NCI-H128 (cell line): ENCODE data around the gene FBLN2.

Experiments used
- DNase-seq: peaks from one replicate; lab custom pipeline; 2025; ENCODE audit not compliant: unreplicated experiment; lab: John Stamatoyannopoulos, UW

Gene FBLN2

DNA sequence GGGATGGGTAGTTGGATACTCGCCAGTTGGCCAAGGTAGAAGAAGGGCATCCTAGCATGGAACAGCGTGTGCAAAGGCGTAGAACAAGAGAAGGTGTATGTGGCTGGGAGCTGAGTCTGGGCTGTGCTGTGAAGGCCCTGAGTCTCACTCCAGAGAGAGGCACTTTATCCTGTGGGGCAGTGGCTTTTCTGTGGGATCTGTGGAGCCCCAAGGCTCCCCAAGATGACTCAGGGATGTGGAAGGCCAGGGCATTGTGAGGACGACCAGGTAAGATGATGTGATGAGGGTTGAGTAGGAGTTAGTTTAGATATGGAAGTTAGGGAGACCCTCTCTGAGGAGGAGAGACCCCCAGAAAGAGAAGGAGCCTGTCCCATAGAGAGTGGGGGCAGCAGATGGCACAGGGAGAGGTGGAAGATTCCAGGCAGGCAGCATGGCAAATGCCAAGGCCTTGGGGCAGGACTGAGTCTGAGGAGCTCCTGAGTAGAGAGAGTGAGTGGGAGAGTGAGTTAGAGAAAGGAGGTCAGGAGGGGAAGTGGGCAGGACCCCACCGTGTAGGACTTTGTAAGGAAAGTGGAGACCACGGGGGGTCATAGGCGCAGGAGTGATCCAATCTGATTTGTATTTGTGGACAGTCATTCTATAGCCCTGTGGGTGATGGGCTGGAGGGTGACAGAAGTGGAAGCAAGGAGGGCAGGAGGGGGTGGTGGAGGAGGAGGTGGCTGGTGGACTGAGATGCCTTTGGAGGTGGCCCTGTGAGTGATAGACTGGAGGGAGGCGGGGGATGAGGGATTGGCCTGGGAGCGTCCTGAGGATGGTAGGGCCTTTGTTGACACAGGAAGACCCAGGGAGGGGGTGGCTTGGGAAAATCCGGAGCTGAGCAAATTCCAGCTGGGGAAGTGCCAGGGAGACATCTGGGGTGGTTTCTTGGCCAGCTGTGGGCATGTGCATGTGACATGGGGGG lies 50.3 kb downstream of the FBLN2 start:
- DNase-seq, result no peak

DNA sequence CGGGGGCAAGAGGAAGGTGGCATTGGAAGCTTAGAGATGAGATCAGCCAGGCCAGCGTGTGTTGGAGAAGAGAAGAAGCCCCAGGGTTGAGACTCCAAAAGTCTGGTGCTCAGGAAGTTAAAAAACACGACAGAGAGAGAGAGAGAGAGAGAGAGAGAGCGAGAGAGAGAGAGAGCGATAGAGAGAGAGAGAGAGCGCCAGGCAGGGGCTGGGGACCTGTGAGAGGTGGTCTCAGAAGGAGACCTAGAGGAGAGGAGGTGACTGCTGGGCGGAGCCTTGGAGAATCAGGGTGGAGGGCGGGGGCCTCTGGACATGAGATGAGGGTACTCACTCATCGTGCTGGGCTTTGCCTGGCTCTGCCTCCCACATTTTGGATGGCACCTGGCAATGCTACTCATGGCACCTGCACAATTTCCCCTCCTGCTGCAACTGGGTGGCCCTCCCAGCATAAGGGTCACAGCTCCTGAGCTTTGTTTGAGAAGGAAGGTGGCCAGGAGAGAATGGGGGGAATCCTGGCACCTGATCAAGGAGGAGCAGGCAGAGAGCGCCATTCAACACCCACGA lies 51.0 kb downstream of the FBLN2 start:
- no peak for DNase-seq

DNA sequence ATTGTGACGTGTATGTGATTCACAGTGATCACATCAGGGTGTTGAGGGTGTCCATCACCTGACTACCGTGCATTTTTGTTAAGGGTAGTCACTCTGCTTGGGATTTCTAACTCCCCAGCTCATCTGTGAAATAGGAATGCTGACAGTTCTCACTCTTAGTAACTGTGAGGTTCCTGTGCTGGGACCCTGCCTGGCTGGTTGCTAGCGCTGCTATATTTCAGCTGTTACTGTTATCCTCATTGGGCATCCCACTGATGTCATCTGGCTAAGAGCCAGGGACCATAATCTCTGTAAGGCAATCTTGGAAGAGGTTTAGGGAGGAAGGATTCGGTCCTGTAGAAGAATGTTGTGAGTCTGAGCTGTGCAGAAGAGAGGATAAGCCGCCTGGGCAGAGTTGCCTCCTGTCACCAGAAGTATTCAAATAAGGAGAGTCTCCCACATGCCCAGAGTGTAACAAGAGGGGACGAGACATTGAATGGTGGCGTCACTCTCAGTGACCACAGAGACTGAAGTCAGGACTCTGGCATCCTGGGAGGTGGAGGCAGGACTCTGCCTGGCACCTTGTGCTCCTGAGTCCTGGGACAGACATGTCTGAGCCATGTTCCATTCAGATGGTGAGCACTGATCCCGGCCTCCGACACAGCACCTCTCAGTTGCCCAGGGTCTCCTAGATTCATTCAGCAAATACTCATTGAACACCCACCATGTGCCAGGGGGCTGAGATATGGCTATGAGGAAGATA lies 52.2 kb downstream of the FBLN2 start:
- no peak for DNase-seq

DNA sequence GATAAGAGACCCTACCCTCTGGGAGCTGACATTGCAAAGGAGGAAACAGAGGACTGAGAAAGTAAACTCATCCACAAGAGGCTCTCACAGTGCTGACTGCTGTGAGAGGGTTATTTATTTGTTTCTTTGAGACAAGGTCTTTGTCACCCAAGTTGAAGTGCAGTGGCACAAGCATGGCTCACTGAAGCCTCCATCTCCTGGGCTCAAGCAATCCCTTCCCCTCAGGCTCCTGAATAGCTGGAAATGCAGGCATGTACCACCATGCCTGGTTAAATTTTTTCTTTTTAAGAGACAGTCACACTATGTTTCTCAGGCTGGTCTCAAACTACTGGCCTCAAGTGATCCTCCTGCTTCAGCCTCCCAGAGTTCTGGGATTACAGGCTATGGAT lies 52.8 kb downstream of the FBLN2 start:
- no peak for DNase-seq

DNA sequence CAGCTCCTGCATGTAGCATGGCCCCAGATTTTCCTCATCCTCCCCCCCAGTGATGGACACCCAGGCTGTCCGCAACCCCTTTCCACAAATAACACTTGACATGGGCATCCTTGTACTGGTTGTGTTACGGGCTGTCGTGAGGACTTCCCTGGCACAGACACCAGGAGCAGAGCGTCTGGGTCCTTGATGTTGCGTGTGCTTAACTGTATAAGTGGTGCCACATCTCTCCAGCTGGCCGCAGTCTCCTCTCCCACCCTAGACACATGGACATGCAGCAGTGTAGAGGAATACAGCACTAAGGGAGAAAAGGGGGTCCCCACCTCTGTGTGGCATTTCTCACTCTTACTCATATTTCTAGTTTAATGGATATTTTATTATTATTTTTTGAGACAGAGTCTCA lies 56.6 kb downstream of the FBLN2 start:
- no peak for DNase-seq

DNA sequence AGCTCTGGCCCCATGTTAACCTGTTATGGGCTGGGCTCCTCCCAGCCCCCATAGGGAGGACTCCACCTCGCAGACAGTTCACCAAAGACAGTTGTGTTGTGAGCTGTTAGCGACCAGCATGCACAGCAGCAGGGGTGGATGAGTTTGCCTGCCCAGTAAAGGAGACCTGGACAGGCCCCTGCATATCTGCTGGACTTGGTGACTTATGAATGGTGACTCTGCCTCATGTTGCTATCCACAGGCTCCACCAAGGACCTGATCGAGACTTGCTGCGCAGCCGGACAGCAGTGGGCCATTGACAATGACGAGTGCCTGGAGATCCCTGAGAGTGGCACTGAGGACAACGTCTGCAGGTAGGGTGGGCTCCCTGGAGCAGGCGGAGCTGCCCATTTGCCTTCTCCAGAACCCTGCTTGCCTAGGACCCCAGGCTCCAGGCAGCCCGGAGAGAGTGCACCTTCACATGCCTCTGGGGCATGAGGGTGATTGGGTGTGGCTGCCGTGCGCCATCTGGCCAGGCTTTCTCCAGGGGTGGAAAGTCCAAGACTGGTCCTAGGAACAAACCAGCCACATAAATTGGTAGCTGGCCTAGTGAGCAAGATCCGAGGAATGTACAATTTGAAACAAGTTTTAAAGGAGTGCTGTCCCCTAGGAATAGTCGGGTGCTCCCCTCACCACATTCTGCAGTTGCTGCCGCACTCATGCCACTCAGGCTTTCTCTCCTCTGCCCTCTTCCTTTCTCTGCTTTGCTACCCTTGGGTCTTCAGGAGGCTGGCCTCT lies 59.1 kb downstream of the FBLN2 start:
- DNase-seq, result no peak

DNA sequence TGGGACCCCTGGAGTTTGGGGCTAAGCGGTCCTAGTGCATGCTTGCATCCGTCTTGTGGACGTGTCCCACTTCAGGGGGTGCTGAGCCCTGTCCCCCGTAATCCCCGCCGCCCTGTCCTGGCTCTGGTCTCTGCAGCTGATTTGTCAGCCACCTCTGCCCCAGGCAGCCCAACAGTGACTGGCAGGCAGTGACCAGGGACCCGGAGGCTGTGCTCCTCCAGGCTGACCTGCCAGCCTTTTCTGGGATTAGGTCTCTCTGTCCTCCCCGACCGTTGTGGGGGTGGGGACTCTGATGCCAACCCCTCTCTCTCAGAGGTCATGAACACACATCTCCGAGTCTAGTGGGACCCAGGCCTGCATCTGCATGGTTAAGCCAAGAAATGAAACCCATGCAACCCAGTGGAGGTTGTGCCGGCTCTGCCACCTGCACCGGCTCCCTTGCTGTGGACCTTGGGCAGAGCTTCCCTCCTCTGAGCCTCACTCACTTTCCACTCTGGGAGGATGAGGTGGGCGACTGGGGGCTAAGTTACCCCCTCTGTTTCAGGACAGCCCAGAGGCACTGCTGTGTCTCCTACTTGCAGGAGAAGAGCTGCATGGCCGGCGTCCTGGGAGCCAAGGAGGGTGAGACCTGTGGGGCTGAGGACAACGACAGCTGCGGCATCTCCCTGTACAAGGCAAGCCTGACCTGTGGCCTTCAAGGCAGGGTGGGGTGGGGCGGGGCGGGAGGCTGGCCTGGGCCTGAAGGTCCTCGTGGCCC lies 60.2 kb downstream of the FBLN2 start:
- DNase-seq, result no peak

DNA sequence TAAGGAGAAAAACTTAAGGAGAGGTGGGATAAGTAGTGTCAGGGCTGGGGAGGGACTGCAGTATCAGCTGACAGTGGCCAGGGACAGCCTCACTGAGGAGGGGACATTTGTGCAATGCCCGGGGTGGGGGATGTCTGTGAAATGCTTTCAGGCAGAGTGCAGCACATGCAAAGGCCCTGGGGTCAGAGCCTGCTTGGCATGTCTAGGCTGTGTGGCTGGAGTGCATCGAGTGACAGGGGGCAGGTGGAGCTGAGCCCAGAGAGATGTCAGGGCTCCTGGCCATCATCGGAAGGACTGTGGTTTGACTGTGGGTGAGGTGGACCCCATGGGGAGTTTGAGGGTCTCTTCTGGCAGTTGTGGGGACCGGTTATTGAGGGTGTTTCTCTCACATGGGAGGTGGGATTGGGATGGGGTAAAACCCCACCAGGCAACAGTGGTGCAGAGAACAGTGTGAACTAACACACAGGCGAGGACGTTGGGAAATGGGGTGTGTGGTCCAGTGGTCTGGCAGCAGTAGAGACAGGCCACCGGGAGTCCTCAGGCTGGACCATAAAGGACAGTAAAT lies 61.2 kb downstream of the FBLN2 start:
- no peak for DNase-seq

DNA sequence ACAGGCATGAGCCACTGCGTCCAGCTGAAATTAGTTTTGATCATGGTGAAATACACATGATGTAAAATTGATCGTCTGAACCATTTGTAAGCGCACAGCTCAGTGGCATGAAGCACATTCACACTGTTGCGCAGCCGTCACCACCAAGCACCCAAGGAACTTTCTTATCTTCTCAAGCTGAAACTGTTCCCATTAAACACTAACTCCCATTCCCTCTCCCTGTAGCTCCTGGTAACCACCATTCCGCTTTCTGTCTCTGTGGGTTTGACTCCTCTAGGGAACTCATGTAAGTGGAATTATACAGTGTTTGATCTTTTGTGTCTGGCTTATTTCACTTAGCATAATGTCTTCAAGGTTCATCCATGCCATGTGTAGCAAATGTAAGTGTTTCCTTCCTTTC lies 62.3 kb downstream of the FBLN2 start:
- DNase-seq, result no peak

DNA sequence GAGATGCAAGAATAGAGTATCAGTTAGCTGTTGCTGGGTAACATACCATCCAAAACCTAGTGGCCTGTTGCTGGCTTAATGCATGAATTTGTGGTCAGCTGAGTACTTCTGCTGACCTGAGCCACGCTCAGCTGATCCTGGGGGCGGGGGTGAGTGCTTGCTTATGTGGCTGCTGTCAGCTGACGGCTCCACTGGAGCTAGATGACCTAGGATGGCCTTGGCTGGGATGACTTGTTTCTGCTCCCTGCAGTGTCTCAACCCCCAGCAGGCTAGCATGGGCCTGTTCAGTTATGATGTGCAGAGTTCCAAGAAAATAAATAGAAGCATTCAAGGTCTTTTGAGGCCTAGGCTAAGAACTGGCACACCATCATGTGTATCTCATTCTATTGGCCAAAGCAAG lies 63.9 kb downstream of the FBLN2 start:
- no peak for DNase-seq

DNA sequence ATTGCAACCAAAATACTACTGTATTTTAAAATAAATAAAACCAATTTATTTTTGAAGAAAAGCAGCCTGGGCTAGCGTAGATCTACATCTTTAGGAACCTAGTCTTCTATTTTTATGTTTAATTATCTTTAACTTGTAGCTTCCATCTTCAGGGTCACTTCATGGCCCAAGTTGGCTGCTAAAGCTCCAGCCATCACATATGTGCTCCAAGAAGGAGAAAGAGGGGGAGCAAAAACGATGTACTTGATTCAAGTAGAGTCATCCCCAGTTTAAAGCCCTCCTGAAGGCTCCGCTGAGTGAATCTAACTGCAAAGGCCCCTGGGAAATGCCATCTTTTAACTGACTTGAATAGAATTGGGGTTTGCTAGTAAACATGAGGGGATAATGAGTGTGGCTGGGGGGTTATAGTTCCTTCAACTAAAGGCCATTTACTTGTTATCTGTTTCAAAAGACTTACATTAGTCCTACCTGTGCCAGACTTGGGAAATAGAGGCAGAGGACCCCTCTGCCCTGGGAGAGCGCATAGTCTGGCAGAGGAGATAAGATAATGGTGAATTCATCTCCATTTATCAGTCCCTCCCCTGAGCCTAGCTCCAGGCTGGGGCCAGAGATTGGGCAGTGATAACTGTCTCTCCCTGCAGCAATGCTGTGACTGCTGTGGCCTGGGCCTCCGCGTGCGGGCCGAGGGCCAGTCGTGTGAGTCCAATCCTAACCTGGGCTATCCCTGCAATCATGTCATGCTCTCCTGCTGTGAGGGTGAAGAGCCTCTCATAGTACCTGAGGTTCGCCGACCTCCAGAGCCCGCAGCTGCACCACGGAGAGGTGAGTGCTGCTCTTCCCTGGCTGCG lies 64.6 kb downstream of the FBLN2 start:
- DNase-seq, result no peak

DNA sequence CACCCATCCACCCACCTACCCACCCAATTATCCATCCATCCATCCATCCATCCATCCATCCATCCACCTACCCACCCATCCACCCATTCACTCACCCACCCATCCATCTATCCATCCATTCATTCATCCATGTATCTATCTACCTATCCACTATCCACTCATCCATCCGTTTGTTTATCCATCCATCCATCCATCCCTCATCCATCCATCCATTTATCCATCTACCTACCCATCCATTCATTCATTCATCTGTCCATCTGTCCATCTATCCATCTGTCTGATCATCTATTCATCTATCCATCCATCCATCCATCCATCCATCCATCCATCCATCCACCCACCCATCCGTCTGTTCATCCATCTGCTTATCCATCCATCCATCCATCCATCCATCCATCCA lies 65.7 kb downstream of the FBLN2 start:
- DNase-seq, result no peak

DNA sequence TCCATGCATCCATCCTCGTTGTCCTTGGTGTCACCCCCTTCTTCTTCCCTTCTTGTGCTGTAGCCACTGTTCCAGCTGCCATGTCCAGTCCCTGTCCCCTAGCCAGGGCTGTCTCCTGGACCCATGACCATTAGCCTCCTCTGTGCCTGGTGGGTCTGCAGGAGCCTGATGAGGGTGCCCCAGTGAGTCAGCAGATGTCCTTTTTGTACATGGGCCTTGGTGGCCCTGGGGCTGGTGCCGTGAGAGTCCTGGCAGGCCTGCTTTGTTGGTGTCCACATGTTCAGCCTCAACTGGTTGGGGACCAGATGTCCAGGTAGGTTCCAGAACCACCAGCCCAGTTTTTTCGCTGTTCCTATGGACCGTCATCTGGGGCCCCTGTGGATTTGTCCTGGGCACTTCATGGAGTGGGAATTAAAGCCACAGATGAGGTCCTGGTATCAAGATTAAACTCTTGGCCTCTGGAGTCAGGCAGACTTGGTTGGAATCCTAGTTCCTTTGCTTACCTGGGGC lies 66.1 kb downstream of the FBLN2 start:
- no peak for DNase-seq

DNA sequence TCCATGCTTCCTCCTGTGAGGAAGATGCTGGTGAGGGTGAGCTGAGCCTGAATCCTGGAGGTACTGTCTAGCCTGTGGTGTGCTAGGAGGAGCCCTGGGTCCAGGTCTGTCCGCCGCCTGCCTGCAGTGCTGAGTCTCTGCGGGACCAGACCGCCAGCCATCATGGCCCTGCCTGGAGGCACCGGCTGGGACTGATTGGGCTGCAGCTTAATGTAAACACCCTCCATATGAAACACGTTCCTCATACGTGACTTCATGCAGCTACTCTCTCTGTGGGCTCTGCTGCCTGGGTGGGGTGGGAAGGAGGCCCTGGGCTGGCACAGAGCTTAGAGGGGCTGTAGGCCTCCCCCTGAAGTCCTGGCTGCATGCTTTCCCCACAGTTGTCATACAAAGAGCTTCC lies 67.4 kb downstream of the FBLN2 start:
- no peak for DNase-seq

DNA sequence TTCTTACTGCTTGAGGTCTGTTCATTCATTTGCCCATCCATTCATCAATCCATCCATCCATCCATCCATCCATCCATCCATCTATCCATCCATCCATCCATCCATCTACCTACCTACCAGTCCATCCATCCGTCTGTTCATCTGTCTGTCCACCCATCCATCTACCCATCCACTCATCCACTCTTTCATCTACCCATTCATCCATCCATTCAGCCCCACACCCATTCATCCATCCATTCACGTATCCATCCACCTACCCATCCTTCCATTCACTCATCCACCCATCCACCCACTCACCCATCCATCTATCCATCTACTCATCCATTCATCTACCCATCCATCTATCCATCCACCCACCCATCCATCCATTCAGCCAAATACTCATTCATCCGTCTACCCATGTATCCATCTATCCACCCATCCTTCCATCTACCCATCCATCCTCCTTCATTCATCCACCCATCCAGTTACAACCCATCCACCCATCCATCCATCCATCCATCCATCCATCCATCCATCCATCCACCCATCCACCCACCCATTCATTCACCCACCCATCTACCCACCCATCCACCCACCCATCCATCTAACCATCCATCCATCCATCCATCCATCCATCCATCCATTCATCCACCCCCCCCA lies 68.3 kb downstream of the FBLN2 start:
- no peak for DNase-seq

DNA sequence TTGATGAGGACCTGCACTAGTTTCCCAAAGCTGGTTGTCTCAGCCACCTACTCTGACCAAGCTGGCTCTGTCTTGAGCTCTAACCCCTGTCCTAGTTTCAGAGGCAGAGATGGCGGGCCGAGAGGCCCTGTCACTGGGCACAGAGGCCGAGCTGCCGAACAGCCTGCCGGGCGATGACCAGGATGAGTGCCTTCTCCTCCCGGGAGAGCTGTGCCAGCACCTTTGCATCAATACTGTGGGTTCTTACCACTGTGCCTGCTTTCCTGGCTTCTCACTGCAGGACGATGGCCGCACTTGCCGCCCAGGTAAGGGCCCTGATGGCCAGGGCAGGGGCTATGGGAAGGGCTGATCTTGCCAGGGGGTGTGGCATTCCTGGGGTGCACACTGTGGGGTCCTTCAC lies 69.1 kb downstream of the FBLN2 start:
- no peak for DNase-seq

DNA sequence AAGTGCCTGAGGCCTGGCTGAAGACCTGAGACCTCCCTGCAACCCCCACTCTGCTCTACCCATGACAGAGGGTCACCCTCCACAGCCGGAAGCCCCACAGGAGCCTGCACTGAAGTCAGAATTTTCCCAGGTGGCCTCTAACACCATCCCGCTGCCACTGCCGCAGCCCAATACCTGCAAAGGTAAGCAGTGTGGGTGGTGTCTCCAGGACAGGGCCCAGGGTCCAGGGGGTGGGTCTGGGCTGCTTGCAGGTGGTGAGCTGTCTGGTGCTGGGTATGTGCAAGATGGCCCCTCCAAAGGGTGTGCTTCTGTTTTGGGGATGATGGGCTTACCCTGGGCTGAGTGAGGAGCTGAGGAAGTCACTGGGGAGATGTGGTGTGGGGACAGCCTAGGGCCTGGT lies 69.9 kb downstream of the FBLN2 start:
- no peak for DNase-seq

DNA sequence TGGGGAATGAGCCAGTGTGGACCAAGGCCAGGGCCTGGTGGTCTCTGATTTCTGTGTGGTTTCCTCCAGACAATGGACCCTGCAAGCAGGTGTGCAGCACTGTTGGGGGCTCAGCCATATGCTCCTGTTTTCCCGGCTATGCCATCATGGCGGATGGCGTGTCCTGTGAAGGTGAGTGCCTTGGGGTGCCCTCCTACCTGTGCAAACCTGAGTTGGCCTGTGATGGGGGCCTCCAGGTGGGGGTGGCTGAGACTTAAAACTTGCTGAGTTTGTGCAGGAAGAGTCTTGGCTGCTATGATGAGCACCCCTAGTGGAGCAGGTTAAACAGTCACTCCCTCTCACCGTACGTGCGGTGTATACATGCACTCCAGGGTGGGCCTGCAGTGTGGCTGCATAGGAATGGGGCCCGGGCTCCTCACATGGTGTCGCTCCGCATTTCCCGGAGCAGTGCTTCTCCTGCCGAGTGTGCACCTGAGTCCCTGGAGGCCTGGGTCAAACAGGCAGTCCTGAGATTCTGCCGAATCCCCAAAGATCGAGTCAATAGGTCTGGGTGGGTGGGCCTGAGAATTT lies 70.8 kb downstream of the FBLN2 start:
- no peak for DNase-seq
